Neutrophil (primary cell): ENCODE results near the gene CPZ.

Experiments used
- H3K27ac ChIP-seq: fragments of 200-600 bp; sonication (generic); 2 replicates; pipeline ENCODE4 v1.5.1; 2016; ENCODE audit warnings: mild to moderate bottlenecking, moderate library complexity
- H3K27me3 ChIP-seq: fragments of 200-600 bp; sonication (generic); 2 replicates; pipeline ENCODE4 v1.6.0; 2016; ENCODE audit warnings: mild to moderate bottlenecking
- H3K36me3 ChIP-seq: fragments of 200-600 bp; sonication (generic); 2 replicates; pipeline ENCODE4 v1.5.1; 2017
- H3K4me1 ChIP-seq, 2 experiments: fragments of 200-600 bp in 1 of 2; sonication (generic) in 1 of 2; 1 replicate in 1 of 2; 2 replicates in 1 of 2; pipeline versions ENCODE4 v1.5.1 to v1.6.1; 2013 to 2016; ENCODE audit warnings: low read depth in 1 of 2, low read length in 1 of 2, mild to moderate bottlenecking in 1 of 2, moderate library complexity in 1 of 2; ENCODE audit not compliant: control insufficient read depth in 1 of 2, insufficient read depth in 1 of 2
- H3K4me3 ChIP-seq, 2 experiments: fragments of 200-600 bp in 1 of 2; sonication (generic) in 1 of 2; 1 replicate in 1 of 2; 2 replicates in 1 of 2; pipeline ENCODE4 v1.5.1; 2013 to 2016; ENCODE audit warnings: low read depth in 1 of 2, low read length in 1 of 2, mild to moderate bottlenecking in 1 of 2, moderate library complexity in 1 of 2
- H3K9me3 ChIP-seq: fragments of 200-600 bp; sonication (generic); 2 replicates; pipeline ENCODE4 v1.5.1; 2016
- CTCF ChIP-seq: fragments of 200-600 bp; sonication (generic); IDR thresholded peaks from 2 replicates; pipeline ENCODE4 v1.5.1; 2016; ENCODE audit warnings: antibody characterized with exemption

CPZ gene

GRCh38 chr4:8648296-8648695 lies 55.7 kb downstream of the CPZ start:
- no peak overlapping the region for H3K4me3 ChIP-seq
- no peak overlapping the region for H3K27ac ChIP-seq
- no peaks in the 10 kb centered on the region for H3K9me3 ChIP-seq
- H3K36me3 ChIP-seq = no peaks in the 10 kb centered on the region
- H3K4me1 ChIP-seq = no peaks in the 10 kb centered on the region
- no peak for TF ChIP-seq CTCF
- peaks cover 11% of the 10 kb centered on the region for H3K27me3 ChIP-seq

GRCh38 chr4:8648816-8649630 lies 56.5 kb downstream of the CPZ start:
- H3K36me3 ChIP-seq = no peaks in the 10 kb centered on the region
- no peaks in the 10 kb centered on the region for H3K9me3 ChIP-seq
- no peak overlapping the region for H3K4me3 ChIP-seq
- peaks cover 11% of the 10 kb centered on the region for H3K27me3 ChIP-seq
- no peaks in the 10 kb centered on the region for H3K4me1 ChIP-seq
- H3K27ac ChIP-seq = no peak overlapping the region
- TF ChIP-seq CTCF = no peak

- Histone ChIP-seq H3K9me3 (no peaks in the 10 kb centered on the region), H3K36me3 (no peaks in the 10 kb centered on the region)
These were observed 57.2 kb downstream of the CPZ start for GRCh38 chr4:8649631-8650361.

GRCh38 chr4:8651661-8652180 lies 59.2 kb downstream of the CPZ start:
- H3K27me3 ChIP-seq = peaks cover 11% of the 10 kb centered on the region

More at GRCh38 chr4:8649631-8650361, 57.2 kb downstream of the CPZ start:
- H3K4me3 ChIP-seq = no peak overlapping the region
- no peak for TF ChIP-seq CTCF
- no peaks in the 10 kb centered on the region for H3K4me1 ChIP-seq
- no peak overlapping the region for H3K27ac ChIP-seq
- H3K27me3 ChIP-seq = peaks cover 11% of the 10 kb centered on the region

More at GRCh38 chr4:8651661-8652180, 59.2 kb downstream of the CPZ start:
- no peak overlapping the region for H3K27ac ChIP-seq
- no peak for TF ChIP-seq CTCF
- H3K36me3 ChIP-seq = no peaks in the 10 kb centered on the region
- no peak overlapping the region for H3K4me3 ChIP-seq
- H3K4me1 ChIP-seq = no peaks in the 10 kb centered on the region
- no peaks in the 10 kb centered on the region for H3K9me3 ChIP-seq
